Measurements from ENCODE around the gene BAD.

DNA sequence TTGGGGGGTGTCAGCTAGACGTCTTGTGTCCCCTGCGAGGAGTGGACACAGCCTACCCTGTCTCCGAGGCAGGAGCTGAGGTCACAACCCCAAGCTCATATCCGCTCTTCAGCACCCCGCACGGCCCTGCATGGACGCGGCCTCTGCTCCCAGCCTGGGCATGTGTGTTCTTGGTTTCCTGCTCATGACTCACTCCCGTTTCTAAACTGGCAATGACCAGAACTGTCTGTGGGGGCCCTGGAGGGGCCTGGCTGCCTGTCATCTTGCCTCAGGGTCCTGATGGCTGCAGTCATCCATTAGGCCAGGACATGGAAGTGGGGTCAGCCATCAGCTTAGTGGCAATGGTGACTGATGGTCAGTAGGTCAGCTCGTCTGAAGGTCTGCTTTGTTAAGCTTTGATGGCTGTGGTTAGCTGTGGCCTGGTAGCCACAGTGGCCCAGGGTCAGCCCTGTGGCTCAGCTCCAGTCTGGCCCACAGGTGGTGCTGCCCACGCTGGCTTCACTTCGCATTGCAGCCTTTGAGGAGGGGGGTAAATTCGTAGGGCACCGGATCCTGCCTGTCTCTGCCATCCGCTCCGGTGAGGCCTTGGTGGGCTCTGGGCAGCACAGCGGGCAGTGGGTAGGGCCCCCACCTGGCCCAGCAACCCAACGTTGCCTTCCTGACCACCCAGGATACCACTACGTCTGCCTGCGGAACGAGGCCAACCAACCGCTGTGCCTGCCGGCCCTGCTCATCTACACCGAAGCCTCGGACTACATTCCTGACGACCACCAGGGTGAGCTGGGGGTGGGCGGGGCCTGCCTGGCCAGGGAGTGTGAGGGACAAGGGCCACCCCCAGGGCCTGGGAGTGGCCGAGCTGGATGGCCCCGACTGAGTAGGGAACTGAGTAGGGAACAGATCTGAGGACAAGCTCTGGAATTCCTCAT lies 21.2 kb downstream of the BAD start:
- TF ChIP-seq, protein P1, sequence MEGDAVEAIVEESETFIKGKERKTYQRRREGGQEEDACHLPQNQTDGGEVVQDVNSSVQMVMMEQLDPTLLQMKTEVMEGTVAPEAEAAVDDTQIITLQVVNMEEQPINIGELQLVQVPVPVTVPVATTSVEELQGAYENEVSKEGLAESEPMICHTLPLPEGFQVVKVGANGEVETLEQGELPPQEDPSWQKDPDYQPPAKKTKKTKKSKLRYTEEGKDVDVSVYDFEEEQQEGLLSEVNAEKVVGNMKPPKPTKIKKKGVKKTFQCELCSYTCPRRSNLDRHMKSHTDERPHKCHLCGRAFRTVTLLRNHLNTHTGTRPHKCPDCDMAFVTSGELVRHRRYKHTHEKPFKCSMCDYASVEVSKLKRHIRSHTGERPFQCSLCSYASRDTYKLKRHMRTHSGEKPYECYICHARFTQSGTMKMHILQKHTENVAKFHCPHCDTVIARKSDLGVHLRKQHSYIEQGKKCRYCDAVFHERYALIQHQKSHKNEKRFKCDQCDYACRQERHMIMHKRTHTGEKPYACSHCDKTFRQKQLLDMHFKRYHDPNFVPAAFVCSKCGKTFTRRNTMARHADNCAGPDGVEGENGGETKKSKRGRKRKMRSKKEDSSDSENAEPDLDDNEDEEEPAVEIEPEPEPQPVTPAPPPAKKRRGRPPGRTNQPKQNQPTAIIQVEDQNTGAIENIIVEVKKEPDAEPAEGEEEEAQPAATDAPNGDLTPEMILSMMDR (IDR thresholded peaks at IDR 0.05 in 4 of 5, conservative IDR thresholded peaks at IDR 0.05 in 1 of 5), result no peak
- TF ChIP-seq POLR2A (IDR thresholded peaks at IDR 0.05), result no peak
